Ishikawa (cell line): ENCODE results near the gene LIG1.

Experiments used
- CEBPB ChIP-seq: IDR thresholded peaks from 2 replicates; pipeline ENCODE4 v1.6.1; 2012
- CREB1 ChIP-seq: IDR thresholded peaks from 2 replicates; pipeline ENCODE4 v1.6.1; 2012; ENCODE audit warnings: low read depth
- EGR1 ChIP-seq: IDR thresholded peaks from 2 replicates; pipeline ENCODE4 v1.6.1; 2012
- EP300 ChIP-seq: IDR thresholded peaks from 2 replicates; pipeline ENCODE4 v1.6.1; 2012; ENCODE audit warnings: borderline replicate concordance
- FOXM1 ChIP-seq: IDR thresholded peaks from 2 replicates; pipeline ENCODE4 v1.6.1; 2012; ENCODE audit warnings: low read depth, borderline replicate concordance
- NFIC ChIP-seq: IDR thresholded peaks from 2 replicates; pipeline ENCODE4 v1.6.1; 2012
- RAD21 ChIP-seq: IDR thresholded peaks from 2 replicates; pipeline ENCODE4 v1.6.1; 2012; ENCODE audit warnings: low read depth
- TAF1 ChIP-seq: IDR thresholded peaks from 2 replicates; pipeline ENCODE4 v1.6.1; 2012; ENCODE audit warnings: low read depth, mild to moderate bottlenecking
- TCF12 ChIP-seq: IDR thresholded peaks from 2 replicates; pipeline ENCODE4 v1.6.1; 2012; ENCODE audit warnings: low read depth
- TEAD4 ChIP-seq: IDR thresholded peaks from 2 replicates; pipeline ENCODE4 v1.6.1; 2012
- YY1 ChIP-seq: IDR thresholded peaks from 2 replicates; pipeline ENCODE4 v1.6.1; 2012; ENCODE audit warnings: low read depth
- ZBTB7A ChIP-seq: IDR thresholded peaks from 2 replicates; pipeline ENCODE4 v1.6.1; 2012; ENCODE audit warnings: low read depth
- TF ChIP-seq, protein P1 (sequence below): IDR thresholded peaks from 2 replicates; pipeline ENCODE4 v1.6.1; 2012; ENCODE audit warnings: low read depth, mild to moderate bottlenecking
- TF ChIP-seq, protein P2 (sequence below): IDR thresholded peaks from 2 replicates; pipeline ENCODE4 v1.6.1; 2012
- TF ChIP-seq, protein P3 (sequence below): IDR thresholded peaks from 2 replicates; pipeline ENCODE4 v1.6.1; 2012

The LIG1 gene

DNA sequence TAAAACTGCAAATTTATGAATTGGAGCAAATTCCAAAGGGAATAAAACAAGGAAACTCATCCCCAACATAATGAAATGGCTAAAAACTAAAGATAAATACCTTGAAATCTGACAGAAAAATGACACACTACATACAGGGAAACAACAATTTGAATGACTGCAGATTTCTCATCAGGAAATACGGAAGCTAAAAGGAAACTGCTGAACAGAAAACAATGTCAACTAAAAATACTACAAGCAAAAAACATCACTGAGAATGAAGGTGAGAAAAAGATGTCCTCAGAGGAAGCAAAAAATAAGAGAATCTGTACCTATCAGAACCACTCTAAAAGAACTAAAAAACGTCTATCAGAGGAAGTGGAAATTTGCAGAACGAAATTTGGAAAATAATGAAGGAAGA is 39.9 kb upstream of the LIG1 start:
- TF ChIP-seq EP300 (no peak), CREB1 (no peak), TCF12 (no peak), EGR1 (no peak), CEBPB (no peak), RAD21 (no peak), TAF1 (no peak), ZBTB7A (no peak)
- TF ChIP-seq, protein P1, sequence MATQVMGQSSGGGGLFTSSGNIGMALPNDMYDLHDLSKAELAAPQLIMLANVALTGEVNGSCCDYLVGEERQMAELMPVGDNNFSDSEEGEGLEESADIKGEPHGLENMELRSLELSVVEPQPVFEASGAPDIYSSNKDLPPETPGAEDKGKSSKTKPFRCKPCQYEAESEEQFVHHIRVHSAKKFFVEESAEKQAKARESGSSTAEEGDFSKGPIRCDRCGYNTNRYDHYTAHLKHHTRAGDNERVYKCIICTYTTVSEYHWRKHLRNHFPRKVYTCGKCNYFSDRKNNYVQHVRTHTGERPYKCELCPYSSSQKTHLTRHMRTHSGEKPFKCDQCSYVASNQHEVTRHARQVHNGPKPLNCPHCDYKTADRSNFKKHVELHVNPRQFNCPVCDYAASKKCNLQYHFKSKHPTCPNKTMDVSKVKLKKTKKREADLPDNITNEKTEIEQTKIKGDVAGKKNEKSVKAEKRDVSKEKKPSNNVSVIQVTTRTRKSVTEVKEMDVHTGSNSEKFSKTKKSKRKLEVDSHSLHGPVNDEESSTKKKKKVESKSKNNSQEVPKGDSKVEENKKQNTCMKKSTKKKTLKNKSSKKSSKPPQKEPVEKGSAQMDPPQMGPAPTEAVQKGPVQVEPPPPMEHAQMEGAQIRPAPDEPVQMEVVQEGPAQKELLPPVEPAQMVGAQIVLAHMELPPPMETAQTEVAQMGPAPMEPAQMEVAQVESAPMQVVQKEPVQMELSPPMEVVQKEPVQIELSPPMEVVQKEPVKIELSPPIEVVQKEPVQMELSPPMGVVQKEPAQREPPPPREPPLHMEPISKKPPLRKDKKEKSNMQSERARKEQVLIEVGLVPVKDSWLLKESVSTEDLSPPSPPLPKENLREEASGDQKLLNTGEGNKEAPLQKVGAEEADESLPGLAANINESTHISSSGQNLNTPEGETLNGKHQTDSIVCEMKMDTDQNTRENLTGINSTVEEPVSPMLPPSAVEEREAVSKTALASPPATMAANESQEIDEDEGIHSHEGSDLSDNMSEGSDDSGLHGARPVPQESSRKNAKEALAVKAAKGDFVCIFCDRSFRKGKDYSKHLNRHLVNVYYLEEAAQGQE, result no peak

- no peak for TF ChIP-seq CREB1
- TF ChIP-seq, protein P1, result no peak
- no peak for TF ChIP-seq ZBTB7A
- TF ChIP-seq RAD21, result no peak
- TF ChIP-seq TCF12, result no peak
- TF ChIP-seq TAF1, result no peak
- TF ChIP-seq, protein P2, sequence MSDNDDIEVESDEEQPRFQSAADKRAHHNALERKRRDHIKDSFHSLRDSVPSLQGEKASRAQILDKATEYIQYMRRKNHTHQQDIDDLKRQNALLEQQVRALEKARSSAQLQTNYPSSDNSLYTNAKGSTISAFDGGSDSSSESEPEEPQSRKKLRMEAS, result no peak
- no peak for TF ChIP-seq YY1
- TF ChIP-seq, protein P3, sequence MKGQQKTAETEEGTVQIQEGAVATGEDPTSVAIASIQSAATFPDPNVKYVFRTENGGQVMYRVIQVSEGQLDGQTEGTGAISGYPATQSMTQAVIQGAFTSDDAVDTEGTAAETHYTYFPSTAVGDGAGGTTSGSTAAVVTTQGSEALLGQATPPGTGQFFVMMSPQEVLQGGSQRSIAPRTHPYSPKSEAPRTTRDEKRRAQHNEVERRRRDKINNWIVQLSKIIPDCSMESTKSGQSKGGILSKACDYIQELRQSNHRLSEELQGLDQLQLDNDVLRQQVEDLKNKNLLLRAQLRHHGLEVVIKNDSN, result no peak
- no peak for TF ChIP-seq CEBPB
- no peak for TF ChIP-seq EP300
- no peak for TF ChIP-seq TEAD4
- TF ChIP-seq NFIC, result no peak
- TF ChIP-seq FOXM1, result no peak
These were observed 36.4 kb upstream of the LIG1 start for GRCh38 chr19:48206397-48207093.

- TF ChIP-seq TEAD4 (no peak), TCF12 (no peak), EP300 (no peak), CEBPB (no peak), TAF1 (peak; percentile 80), EGR1 (0 out of 2 replicates have a peak, but pooled peaks have one; percentile 16), NFIC (no peak), FOXM1 (no peak), CREB1 (no peak), ZBTB7A (no peak), YY1 (peak; percentile 67; the same call in 1 of the 2 replicates), RAD21 (no peak)
- TF ChIP-seq, protein P3, result no peak
- TF ChIP-seq, protein P2, result peak; percentile 85; the same call in 1 of the 2 replicates
- TF ChIP-seq, protein P1, result no peak
These were observed 33.9 kb upstream of the LIG1 start for GRCh38 chr19:48203794-48204628.
